Skin epidermis (tissue), 12 donors: ENCODE data around the gene PRKD2.
A peak's percentile ranks its signal among the peaks of the same experiment; 100 is the strongest.

Source experiments
- H3K27ac ChIP-seq, 21 experiments: fragments of 200-600 bp; sonication (generic) in 11 of 21; one replicate each; pipeline ENCODE4 v1.5.0; 2020; ENCODE audit warnings: mild to moderate bottlenecking in 3 of 21, inconsistent platforms in 2 of 21, moderate library complexity in 2 of 21
- H3K4me3 ChIP-seq, 7 experiments: fragments of 200-600 bp; sonication (generic) in 2 of 7; one replicate each; pipeline ENCODE4 v1.5.0; 2020; ENCODE audit warnings: inconsistent platforms in 2 of 7, mild to moderate bottlenecking in 2 of 7, moderate library complexity in 1 of 7

Gene PRKD2

GRCh38 chr19:46726971-46727501, 10.1 kb upstream of the PRKD2 start:
- peak overlapping the region in 3 of 21 experiments; percentile 0 to 32 (median 7) for H3K27ac ChIP-seq
- H3K4me3 ChIP-seq: no peak overlapping the region

GRCh38 chr19:46726551-46726950, 9.6 kb upstream of the PRKD2 start:
- H3K27ac ChIP-seq: no peak overlapping the region
- no peak overlapping the region for H3K4me3 ChIP-seq

GRCh38 chr19:46725859-46726393, 9.0 kb upstream of the PRKD2 start:
- H3K27ac ChIP-seq: no peak overlapping the region

GRCh38 chr19:46725036-46725820, 8.3 kb upstream of the PRKD2 start:
- no peak overlapping the region for H3K27ac ChIP-seq
- no peak overlapping the region for H3K4me3 ChIP-seq

More at GRCh38 chr19:46725859-46726393, 9.0 kb upstream of the PRKD2 start:
- H3K4me3 ChIP-seq: no peak overlapping the region

- H3K4me3 ChIP-seq: no peak overlapping the region
- no peak overlapping the region for H3K27ac ChIP-seq
These were observed 7.6 kb upstream of the PRKD2 start for GRCh38 chr19:46724468-46724867.

GRCh38 chr19:46723471-46723870, 6.6 kb upstream of the PRKD2 start:
- Histone ChIP-seq H3K27ac (peak overlapping the region in 3 of 21 experiments; percentile 0 to 51 (median 10)), H3K4me3 (no peak overlapping the region)

DNA sequence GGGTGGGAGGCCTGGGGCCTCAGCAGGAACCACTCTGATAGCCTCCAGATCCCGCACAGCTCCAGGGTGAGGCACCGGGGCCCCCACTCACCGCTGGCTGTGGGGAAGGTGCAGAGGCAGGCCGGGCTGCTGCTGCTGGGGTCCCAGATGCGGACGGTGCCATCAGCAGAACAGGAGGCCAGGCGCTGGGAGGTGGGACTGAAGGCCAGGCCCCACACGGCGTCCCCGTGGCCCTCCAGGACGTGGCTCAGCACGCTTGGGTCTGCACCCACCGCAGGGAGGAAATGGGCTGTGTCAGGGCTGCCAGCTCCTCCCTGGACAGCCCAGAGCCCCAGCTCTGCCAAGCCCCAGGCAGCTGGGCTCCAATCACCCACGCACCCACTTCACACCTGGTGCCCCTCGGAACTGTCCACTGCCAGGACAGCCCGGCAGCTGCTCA, 6.1 kb upstream of the PRKD2 start:
- H3K4me3 ChIP-seq: no peak overlapping the region
- peak overlapping the region in 5 of 21 experiments; percentile 0 to 51 (median 10) for H3K27ac ChIP-seq

- Histone ChIP-seq H3K27ac (peak overlapping the region in 4 of 21 experiments; percentile 3 to 51 (median 27)), H3K4me3 (no peak overlapping the region)
These were observed 5.6 kb upstream of the PRKD2 start for GRCh38 chr19:46722421-46723022.

DNA sequence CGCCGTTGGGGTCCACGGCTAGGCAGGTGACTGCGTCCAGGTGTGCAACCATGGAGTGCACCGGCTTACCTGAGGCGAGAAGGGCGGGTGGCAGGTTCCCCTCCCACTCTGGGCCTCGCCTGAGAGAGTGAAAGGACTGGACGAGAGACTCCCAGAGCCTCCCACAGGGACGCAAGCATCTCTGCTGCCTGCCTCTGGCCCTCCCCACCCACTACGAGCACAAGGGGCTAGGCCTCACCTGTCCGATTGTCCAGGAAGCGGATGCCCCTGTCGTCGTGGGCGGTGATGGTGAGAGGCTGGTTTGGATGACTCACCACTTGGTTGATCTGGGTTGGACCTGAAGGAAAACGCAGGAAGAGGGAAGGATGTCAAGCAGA, 5.1 kb upstream of the PRKD2 start:
- peak overlapping the region in 1 of 21 experiments; percentile 51 for H3K27ac ChIP-seq

DNA sequence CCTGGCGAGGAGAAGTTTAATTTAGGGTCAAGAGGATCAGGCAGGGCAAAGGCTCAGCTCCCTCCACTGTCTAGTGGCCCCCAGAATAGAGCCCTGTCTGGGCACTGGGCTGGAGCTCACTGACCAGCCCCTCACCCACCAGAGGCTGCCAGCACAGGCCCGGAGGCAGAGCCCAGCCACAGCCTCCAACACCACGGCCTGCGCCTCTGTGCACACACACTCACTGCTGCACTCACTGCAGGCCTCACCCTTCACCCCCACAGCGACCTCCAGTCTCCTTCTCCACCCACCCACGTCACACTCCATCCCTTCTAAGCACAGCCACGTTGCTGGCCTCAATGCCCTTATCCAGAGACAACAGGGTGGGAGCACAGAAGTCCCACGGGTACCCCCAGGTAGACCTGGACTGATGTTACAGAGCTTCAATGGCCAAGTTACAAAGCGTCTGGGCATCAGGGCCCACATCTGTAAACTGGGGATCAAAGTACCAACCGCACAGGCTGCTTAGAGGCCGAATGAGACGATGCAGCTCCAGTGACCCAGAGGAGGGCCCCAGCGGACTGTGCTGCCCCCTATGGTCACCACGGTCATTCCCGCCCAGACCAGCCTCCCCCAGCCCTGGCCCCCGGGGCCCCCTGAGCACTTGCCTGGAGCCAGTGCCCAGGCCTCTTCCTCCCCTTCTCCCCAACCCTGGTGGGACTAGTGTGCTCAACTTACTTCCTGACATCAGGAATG, 4.5 kb upstream of the PRKD2 start:
- Histone ChIP-seq H3K4me3 (no peak overlapping the region), H3K27ac (peak overlapping the region in 1 of 21 experiments; percentile 1)

More for the DNA sequence above, 5.1 kb upstream of the PRKD2 start:
- no peak overlapping the region for H3K4me3 ChIP-seq

DNA sequence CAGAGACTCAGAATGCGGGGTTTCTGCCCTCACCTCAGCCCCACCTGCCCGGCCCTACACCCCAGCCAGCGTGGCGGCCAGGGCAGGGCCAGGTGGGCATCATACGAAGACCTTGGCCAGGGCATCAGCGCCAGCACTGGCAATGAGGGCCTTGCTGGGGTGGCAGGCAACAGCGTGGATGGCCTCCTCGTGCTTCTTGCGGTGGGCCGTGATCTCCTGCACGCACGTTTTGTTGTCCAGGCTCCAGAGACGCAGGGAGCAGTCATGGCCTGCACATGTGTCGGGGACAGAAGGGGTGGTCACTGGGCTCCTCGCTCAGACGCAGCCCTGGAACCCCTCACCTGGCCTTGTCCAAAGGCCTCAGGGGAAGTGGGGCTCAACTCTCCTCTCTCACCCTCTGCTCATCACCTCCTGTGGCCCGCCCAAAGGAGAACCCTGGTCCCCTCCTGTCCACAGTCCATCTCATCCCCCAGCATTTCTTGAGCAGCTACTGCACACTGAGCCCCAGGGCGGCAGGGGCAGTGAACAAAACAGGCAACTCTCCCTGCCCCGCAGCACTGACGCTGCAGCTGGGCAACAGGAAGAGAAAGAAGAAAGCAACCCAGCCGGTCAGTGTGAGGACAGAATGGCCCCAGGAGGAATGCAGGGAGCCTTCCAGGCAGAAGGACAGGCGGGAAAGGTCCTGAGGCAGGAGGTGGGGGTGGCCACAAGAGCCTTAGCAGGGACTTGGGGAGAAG, 3.8 kb upstream of the PRKD2 start:
- Histone ChIP-seq H3K4me3 (no peak overlapping the region), H3K27ac (peak overlapping the region in 2 of 21 experiments; percentile 17 to 93)

DNA sequence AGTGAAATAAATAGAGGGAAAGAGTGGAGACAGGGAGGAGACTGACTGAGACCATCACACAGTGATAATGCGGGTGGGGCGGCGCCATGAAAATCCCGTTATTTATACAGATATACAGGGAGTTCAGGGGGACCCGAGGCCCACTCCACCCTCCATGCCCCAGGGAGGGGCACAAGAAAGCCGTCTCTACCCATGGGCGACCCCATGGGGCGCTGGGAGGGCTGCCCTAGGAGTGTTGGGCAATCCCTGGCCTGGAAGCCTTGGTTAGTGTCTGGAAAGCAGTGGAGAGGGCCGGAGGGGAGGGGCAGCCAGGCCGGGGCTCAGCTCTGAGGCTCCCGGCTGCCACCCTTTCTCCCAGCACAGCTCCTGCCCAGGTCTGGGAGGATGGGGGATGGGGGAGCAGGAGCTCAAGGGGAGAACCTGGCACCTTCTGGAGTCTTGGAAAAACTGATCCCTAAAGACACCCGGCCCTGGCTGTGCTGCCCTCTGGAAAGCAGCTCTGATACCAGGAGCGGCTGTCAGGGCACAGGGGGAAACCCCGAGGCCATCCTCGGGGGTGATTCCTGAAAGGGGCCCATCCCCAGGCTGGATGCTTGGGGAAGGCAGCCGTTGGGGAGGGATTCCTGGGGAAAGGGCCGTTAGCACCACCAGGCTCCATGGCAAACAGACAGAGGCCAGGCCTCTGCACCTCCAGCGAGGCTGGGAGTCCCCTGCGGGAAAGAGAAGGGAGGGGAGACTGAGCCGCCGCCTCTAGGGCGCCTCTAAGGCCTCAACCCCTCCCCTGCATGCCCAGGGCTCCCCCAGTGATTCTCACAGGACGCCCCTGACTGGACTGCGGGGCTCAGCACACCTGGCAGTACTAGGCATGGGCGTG, 3.0 kb upstream of the PRKD2 start:
- Histone ChIP-seq H3K4me3 (no peak overlapping the region), H3K27ac (peak overlapping the region in 4 of 21 experiments; percentile 3 to 93 (median 20))

GRCh38 chr19:46718934-46719622, 2.2 kb upstream of the PRKD2 start:
- Histone ChIP-seq H3K4me3 (no peak overlapping the region), H3K27ac (peak overlapping the region in 15 of 21 experiments; percentile 3 to 97 (median 88))

- peak overlapping the region in 4 of 7 experiments; percentile 6 to 92 (median 72) for H3K4me3 ChIP-seq
- peak overlapping the region in 20 of 21 experiments; percentile 13 to 97 (median 92) for H3K27ac ChIP-seq
These were observed 1.4 kb upstream of the PRKD2 start for GRCh38 chr19:46718157-46718933.

GRCh38 chr19:46717716-46718143, 816 bp upstream of the PRKD2 start:
- H3K4me3 ChIP-seq: peak overlapping the region; percentile 67 to 93 (median 85)

GRCh38 chr19:46716672-46717033, 261 bp downstream of the PRKD2 start:
- H3K27ac ChIP-seq: peak overlapping the region; percentile 64 to 97 (median 91)
- peak overlapping the region; percentile 67 to 93 (median 85) for H3K4me3 ChIP-seq

More at GRCh38 chr19:46717716-46718143, 816 bp upstream of the PRKD2 start:
- peak overlapping the region in 20 of 21 experiments; percentile 73 to 97 (median 92) for H3K27ac ChIP-seq
